ENCODE data around the gene PIN1.

PIN1 gene

GRCh38 chr19:9801976-9802375 lies 33.1 kb upstream of the PIN1 start:
- in situ Hi-C loops (cut with MboI; ENCODE audit: low pct_unique_long_range_greater_than_20kb, low sequenced_read_pairs, unreplicated experiment), result no loop called here
- no peak for DNase-seq (ENCODE audit: low spot score)

GRCh38 chr19:9806803-9807202 lies 28.3 kb upstream of the PIN1 start:
- in situ Hi-C loops (cut with MboI; ENCODE audit: low pct_unique_long_range_greater_than_20kb, low sequenced_read_pairs, unreplicated experiment), result no loop called here
- no peak for DNase-seq (ENCODE audit: low spot score)
- no peak for TF ChIP-seq CTCF (IDR thresholded peaks at IDR 0.05; ENCODE audit: extremely low read depth, insufficient read depth, missing control alignments)

More at GRCh38 chr19:9801976-9802375, 33.1 kb upstream of the PIN1 start:
- no peak for TF ChIP-seq CTCF (IDR thresholded peaks at IDR 0.05; ENCODE audit: extremely low read depth, insufficient read depth, missing control alignments)

- in situ Hi-C loops (cut with MboI; ENCODE audit: low pct_unique_long_range_greater_than_20kb, low sequenced_read_pairs, unreplicated experiment), result no loop called here
- no peak for DNase-seq (ENCODE audit: low spot score)
- no peak for TF ChIP-seq CTCF (IDR thresholded peaks at IDR 0.05; ENCODE audit: extremely low read depth, insufficient read depth, missing control alignments)
These were observed 26.0 kb upstream of the PIN1 start for GRCh38 chr19:9808855-9809824.

GRCh38 chr19:9811139-9811538 lies 24.0 kb upstream of the PIN1 start:
- TF ChIP-seq CTCF (IDR thresholded peaks at IDR 0.05; ENCODE audit: extremely low read depth, insufficient read depth, missing control alignments), result no peak
- in situ Hi-C loops (cut with MboI; ENCODE audit: low pct_unique_long_range_greater_than_20kb, low sequenced_read_pairs, unreplicated experiment), result no loop called here
- DNase-seq (ENCODE audit: low spot score), result no peak

- no peak for TF ChIP-seq CTCF (IDR thresholded peaks at IDR 0.05; ENCODE audit: extremely low read depth, insufficient read depth, missing control alignments)
- no peak for DNase-seq (ENCODE audit: low spot score)
- in situ Hi-C loops (cut with MboI; ENCODE audit: low pct_unique_long_range_greater_than_20kb, low sequenced_read_pairs, unreplicated experiment), result no loop called here
These were observed 16.9 kb upstream of the PIN1 start for GRCh38 chr19:9818175-9818733.

- in situ Hi-C loops (cut with MboI; ENCODE audit: low pct_unique_long_range_greater_than_20kb, low sequenced_read_pairs, unreplicated experiment), result no loop called here
- DNase-seq (ENCODE audit: low spot score), result peak; percentile 98
- no peak for TF ChIP-seq CTCF (IDR thresholded peaks at IDR 0.05; ENCODE audit: extremely low read depth, insufficient read depth, missing control alignments)
These were observed 16.2 kb upstream of the PIN1 start, which contains the start of gene FBXL12 for GRCh38 chr19:9818734-9819595. Gene FBXL12, minus strand, starts transcription at chr19:9819079. Its CDS starts 266 bp downstream, at chr19:9818813.
